ENCODE measurements around the gene LRRC61.
"Not testable (repeated sequence)": the region's sequence is repeated elsewhere in the genome, so short reads cannot be mapped to it uniquely, and the experiment has no call there.

LRRC61 gene

GRCh38 chr7:150322833-150323681, at the start of gene LRRC61, which contains the start of gene ACTR3C:
TSS of gene LRRC61 (plus strand) at chr7:150323355. CDS start at chr7:150336862, 13,507 bp downstream.
TSS of gene ACTR3C (minus strand) at chr7:150323545. CDS start at chr7:150295296, 28,249 bp downstream.
- DNase-seq: peak; percentile 24 to 53

GRCh38 chr7:150276132-150276695, 46.9 kb upstream of the LRRC61 start:
- DNase-seq: not testable (repeated sequence)

- DNase-seq: not testable (repeated sequence)
Measured at GRCh38 chr7:150278383-150278782, 44.8 kb upstream of the LRRC61 start.

GRCh38 chr7:150281681-150282403, 41.3 kb upstream of the LRRC61 start:
- DNase-seq: not testable (repeated sequence)

GRCh38 chr7:150283111-150283510, 40.0 kb upstream of the LRRC61 start:
- DNase-seq: not testable (repeated sequence)

GRCh38 chr7:150283608-150284007, 39.5 kb upstream of the LRRC61 start:
- not testable (repeated sequence) for DNase-seq

- not testable (repeated sequence) for DNase-seq
Measured at GRCh38 chr7:150285849-150286754, 37.1 kb upstream of the LRRC61 start.

- DNase-seq: not testable (repeated sequence)
Measured at GRCh38 chr7:150287815-150288214, 35.3 kb upstream of the LRRC61 start.

- DNase-seq: not testable (repeated sequence)
Measured at GRCh38 chr7:150288816-150289215, 34.3 kb upstream of the LRRC61 start.

GRCh38 chr7:150290317-150290716, 32.8 kb upstream of the LRRC61 start:
- DNase-seq: not testable (repeated sequence)

GRCh38 chr7:150295027-150295426, 28.1 kb upstream of the LRRC61 start:
- DNase-seq: not testable (repeated sequence)

- not testable (repeated sequence) for DNase-seq
Measured at GRCh38 chr7:150295614-150296013, 27.5 kb upstream of the LRRC61 start.

- not testable (repeated sequence) for DNase-seq
Measured at GRCh38 chr7:150296802-150297201, 26.4 kb upstream of the LRRC61 start.

- DNase-seq: not testable (repeated sequence)
Measured at GRCh38 chr7:150297978-150298377, 25.2 kb upstream of the LRRC61 start.

GRCh38 chr7:150302908-150303310, 20.2 kb upstream of the LRRC61 start:
- DNase-seq: not testable (repeated sequence)

GRCh38 chr7:150304499-150305258, 18.5 kb upstream of the LRRC61 start:
- DNase-seq: not testable (repeated sequence)

- DNase-seq: not testable (repeated sequence)
Measured at GRCh38 chr7:150305259-150305902, 17.8 kb upstream of the LRRC61 start.

- DNase-seq: not testable (repeated sequence)
Measured at GRCh38 chr7:150305903-150306284, 17.3 kb upstream of the LRRC61 start.

GRCh38 chr7:150306377-150306776, 16.8 kb upstream of the LRRC61 start:
- not testable (repeated sequence) for DNase-seq

GRCh38 chr7:150307129-150307528, 16.0 kb upstream of the LRRC61 start:
- DNase-seq: no peak

- DNase-seq: no peak
Measured at GRCh38 chr7:150307904-150308303, 15.3 kb upstream of the LRRC61 start.

Measured in NCI-H187 (cell line).